ENCODE measurements around the gene DCC.

The DCC gene

GRCh38 chr18:53324353-53324752 is 984.4 kb downstream of the DCC start:
- TF ChIP-seq, protein P1, sequence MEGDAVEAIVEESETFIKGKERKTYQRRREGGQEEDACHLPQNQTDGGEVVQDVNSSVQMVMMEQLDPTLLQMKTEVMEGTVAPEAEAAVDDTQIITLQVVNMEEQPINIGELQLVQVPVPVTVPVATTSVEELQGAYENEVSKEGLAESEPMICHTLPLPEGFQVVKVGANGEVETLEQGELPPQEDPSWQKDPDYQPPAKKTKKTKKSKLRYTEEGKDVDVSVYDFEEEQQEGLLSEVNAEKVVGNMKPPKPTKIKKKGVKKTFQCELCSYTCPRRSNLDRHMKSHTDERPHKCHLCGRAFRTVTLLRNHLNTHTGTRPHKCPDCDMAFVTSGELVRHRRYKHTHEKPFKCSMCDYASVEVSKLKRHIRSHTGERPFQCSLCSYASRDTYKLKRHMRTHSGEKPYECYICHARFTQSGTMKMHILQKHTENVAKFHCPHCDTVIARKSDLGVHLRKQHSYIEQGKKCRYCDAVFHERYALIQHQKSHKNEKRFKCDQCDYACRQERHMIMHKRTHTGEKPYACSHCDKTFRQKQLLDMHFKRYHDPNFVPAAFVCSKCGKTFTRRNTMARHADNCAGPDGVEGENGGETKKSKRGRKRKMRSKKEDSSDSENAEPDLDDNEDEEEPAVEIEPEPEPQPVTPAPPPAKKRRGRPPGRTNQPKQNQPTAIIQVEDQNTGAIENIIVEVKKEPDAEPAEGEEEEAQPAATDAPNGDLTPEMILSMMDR (IDR thresholded peaks at IDR 0.05; ENCODE audit: borderline replicate concordance, insufficient read depth, low read depth, low read length), result no peak
- H3K4me3 ChIP-seq (ENCODE audit: low read depth, low read length), result no peak overlapping the region

GRCh38 chr18:53360501-53361443 is 1020.8 kb downstream of the DCC start:
- H3K4me3 ChIP-seq (ENCODE audit: low read depth, low read length), result no peak overlapping the region
- TF ChIP-seq, protein P1 (IDR thresholded peaks at IDR 0.05; ENCODE audit: borderline replicate concordance, insufficient read depth, low read depth, low read length), result no peak

GRCh38 chr18:53375621-53376020 is 1035.6 kb downstream of the DCC start:
- H3K4me3 ChIP-seq (ENCODE audit: low read depth, low read length), result no peak overlapping the region
- TF ChIP-seq, protein P1 (IDR thresholded peaks at IDR 0.05; ENCODE audit: borderline replicate concordance, insufficient read depth, low read depth, low read length), result no peak

- H3K4me3 ChIP-seq (ENCODE audit: low read depth, low read length), result no peak overlapping the region
- TF ChIP-seq, protein P1 (IDR thresholded peaks at IDR 0.05; ENCODE audit: borderline replicate concordance, insufficient read depth, low read depth, low read length), result peak; percentile 33; the same call in 1 of the 2 replicates
Measured at GRCh38 chr18:53380063-53380639, 1040.2 kb downstream of the DCC start.

DNA sequence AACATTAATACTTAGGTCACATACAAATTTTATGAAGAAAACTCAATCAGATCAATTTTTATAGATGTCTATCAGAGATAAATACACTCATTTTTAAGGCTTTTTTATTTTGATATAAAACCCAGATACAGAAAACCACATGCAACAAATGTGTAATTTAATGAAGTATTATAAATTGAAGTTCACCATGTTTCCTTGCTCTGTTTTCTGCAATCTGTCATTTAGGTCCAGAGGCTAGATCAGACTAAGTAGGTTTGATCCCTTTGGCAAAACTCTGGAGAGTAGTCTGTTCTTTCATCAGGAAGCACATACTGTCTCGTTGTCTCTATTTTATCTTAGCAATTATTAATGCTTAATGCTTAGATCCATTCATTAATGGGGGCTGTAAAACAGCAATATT is 1042.9 kb downstream of the DCC start:
- TF ChIP-seq, protein P1 (IDR thresholded peaks at IDR 0.05; ENCODE audit: borderline replicate concordance, insufficient read depth, low read depth, low read length), result no peak

GRCh38 chr18:53385889-53386288 is 1045.9 kb downstream of the DCC start:
- H3K4me3 ChIP-seq (ENCODE audit: low read depth, low read length), result no peak overlapping the region
- TF ChIP-seq, protein P1 (IDR thresholded peaks at IDR 0.05; ENCODE audit: borderline replicate concordance, insufficient read depth, low read depth, low read length), result no peak

More for the DNA sequence above, 1042.9 kb downstream of the DCC start:
- no peak overlapping the region for H3K4me3 ChIP-seq (ENCODE audit: low read depth, low read length)
